ENCODE data around the gene GOLGA2. TPM values are rescaled to one million over a fixed set of nuclear protein-coding genes. Genes with fewer than 3 reads are reported as not detected.

The GOLGA2 gene
- total and polyA plus RNA-seq, 2 of the 4 experiments (the other 2 are of a cell fraction): 118 to 146 TPM

DNA sequence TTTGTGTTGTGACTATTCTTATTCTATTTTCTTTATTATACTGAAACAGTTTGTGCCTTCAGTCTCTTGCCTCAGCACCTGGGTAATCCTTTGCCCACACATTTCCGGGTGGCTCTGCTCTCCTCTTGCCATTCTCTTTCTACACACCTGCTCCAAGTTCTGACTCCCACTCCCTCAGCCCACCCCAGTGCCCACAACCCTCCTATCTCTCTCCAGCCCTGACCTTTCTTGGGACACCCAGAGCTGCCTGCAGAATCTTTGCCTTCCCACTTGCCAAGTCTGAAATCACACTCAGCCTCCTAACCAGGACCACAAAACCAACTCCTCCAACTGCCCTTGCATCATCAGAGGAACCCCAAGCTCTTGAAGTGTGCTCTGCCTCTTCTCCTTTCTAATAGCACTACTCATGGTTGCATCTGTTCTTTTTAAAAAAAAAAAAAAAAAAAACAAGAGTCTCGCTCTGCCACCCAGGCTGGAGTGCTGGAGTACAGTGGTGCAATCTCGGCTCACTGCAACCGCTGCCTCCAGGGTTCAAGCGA, 4.3 kb upstream of the GOLGA2 start:
- CTCF ChIA-PET: no interaction called here
- no peak overlapping the region for H2BK20ac ChIP-seq (ENCODE audit: low read depth, low read length)
- intact Hi-C loops (cut with micrococcal nuclease): no loop called here

More for the DNA sequence above, 4.3 kb upstream of the GOLGA2 start:
- WGBS, 2 experiments (ENCODE audit: extremely low coverage in 2 of 2, insufficient read length in 1 of 2): 86% methylated on average over 1 of the region's 5 CpGs; no CpG with 5 or more reads in 1 of the 2 experiments
- H4K91ac ChIP-seq (ENCODE audit: insufficient read depth, low read depth, low read length): no peak overlapping the region
- H3K27ac ChIP-seq (ENCODE audit: insufficient read depth, low read length): no peak overlapping the region
- no peak overlapping the region for H3K4ac ChIP-seq (ENCODE audit: low read depth, low read length)
- H4K20me1 ChIP-seq (ENCODE audit: insufficient read depth, low read length): no peaks in the 10 kb centered on the region
- H3K23ac ChIP-seq (ENCODE audit: low read depth, low read length): no peak overlapping the region
- H2BK120ac ChIP-seq (ENCODE audit: low read depth, low read length): no peak overlapping the region
- in situ Hi-C loops (cut with MboI; ENCODE audit: low sequenced_read_pairs) (no loop called here), dilution Hi-C loops (cut with HindIII; ENCODE audit: low sequenced_read_pairs, unreplicated experiment) (no loop called here)
- no peak overlapping the region for H2AK5ac ChIP-seq (ENCODE audit: low read depth, low read length)
- H3K27me3 ChIP-seq (ENCODE audit: control insufficient read depth, insufficient read depth, low read length): no peaks in the 10 kb centered on the region
- H3K79me1 ChIP-seq (ENCODE audit: low read depth in 1 of 2, low read length in 2 of 2): peaks cover 18 to 45% of the 10 kb centered on the region in 2 experiments
- no peak overlapping the region for H3K9ac ChIP-seq (ENCODE audit: low read depth, low read length)
- POLR2A ChIA-PET (ENCODE audit: unreplicated experiment): no interaction called here
- no TSS peak for BruUV-seq (replicated peaks)
- no peaks in the 10 kb centered on the region for H3K9me3 ChIP-seq (ENCODE audit: control insufficient read depth, insufficient read depth, low read length)
- no peak overlapping the region for H3K18ac ChIP-seq (ENCODE audit: low read depth, low read length)
- no peak overlapping the region for H4K8ac ChIP-seq (ENCODE audit: low read depth in 2 of 2, low read length in 2 of 2)
- no peak overlapping the region for H2AK9ac ChIP-seq (replicated peaks; ENCODE audit: low read depth, low read length, poor library complexity)
- H2AFZ ChIP-seq (replicated peaks; ENCODE audit: low read length, poor library complexity): no peak overlapping the region
- H2BK5ac ChIP-seq (ENCODE audit: low read depth, low read length, poor library complexity, severe bottlenecking): no peak overlapping the region
- peaks cover 8% of the 10 kb centered on the region for H3K9me1 ChIP-seq (ENCODE audit: insufficient read depth, low read length)
- no peak for DNase-seq
- no peak overlapping the region for H3K56ac ChIP-seq (ENCODE audit: extremely low read depth, insufficient read depth, low read length)
- ATAC-seq (ENCODE audit: low read depth): no peak
- no peak overlapping the region for H3K14ac ChIP-seq (replicated peaks; ENCODE audit: low read depth, low read length)
- no peak overlapping the region for H3K4me2 ChIP-seq (ENCODE audit: low read depth, low read length)
- H4K5ac ChIP-seq (ENCODE audit: low read depth, low read length): no peak overlapping the region
- peaks cover under 1% of the 10 kb centered on the region for H3K36me3 ChIP-seq (ENCODE audit: control insufficient read depth, insufficient read depth, low read length)
- no peak overlapping the region for H3K4me3 ChIP-seq (ENCODE audit: insufficient read depth, low read depth, low read length)
- H3K4me1 ChIP-seq (ENCODE audit: control insufficient read depth, insufficient read depth, low read length): peaks cover 3% of the 10 kb centered on the region; the same call in 1 of the 2 replicates
- no peak overlapping the region for H2BK15ac ChIP-seq (ENCODE audit: low read depth, low read length)
- TF ChIP-seq BHLHE40 (IDR thresholded peaks at IDR 0.05; ENCODE audit: low read depth, low read length) (no peak), FOS (IDR thresholded peaks at IDR 0.05; ENCODE audit: low read depth, low read length) (no peak), CEBPB (IDR thresholded peaks at IDR 0.05; ENCODE audit: low read depth, low read length) (no peak), RFX5 (IDR thresholded peaks at IDR 0.05; ENCODE audit: low read depth, low read length) (no peak), NFE2L2 (IDR thresholded peaks at IDR 0.05; ENCODE audit: low read depth, low read length) (no peak), POLR2A (IDR thresholded peaks at IDR 0.05; ENCODE audit: low read depth, low read length) (no peak), MAFK (IDR thresholded peaks at IDR 0.05; ENCODE audit: low read depth, low read length) (no peak), RAD21 (IDR thresholded peaks at IDR 0.05; ENCODE audit: low read length) (no peak), SMC3 (IDR thresholded peaks at IDR 0.05; ENCODE audit: low read depth, low read length) (no peak), MAZ (IDR thresholded peaks at IDR 0.05; ENCODE audit: borderline replicate concordance, low read depth, low read length) (no peak), CHD1 (IDR thresholded peaks at IDR 0.05; ENCODE audit: low read depth, low read length) (no peak), MXI1 (IDR thresholded peaks at IDR 0.05; ENCODE audit: borderline replicate concordance, low read depth, low read length) (no peak)
- TF ChIP-seq, protein P1, sequence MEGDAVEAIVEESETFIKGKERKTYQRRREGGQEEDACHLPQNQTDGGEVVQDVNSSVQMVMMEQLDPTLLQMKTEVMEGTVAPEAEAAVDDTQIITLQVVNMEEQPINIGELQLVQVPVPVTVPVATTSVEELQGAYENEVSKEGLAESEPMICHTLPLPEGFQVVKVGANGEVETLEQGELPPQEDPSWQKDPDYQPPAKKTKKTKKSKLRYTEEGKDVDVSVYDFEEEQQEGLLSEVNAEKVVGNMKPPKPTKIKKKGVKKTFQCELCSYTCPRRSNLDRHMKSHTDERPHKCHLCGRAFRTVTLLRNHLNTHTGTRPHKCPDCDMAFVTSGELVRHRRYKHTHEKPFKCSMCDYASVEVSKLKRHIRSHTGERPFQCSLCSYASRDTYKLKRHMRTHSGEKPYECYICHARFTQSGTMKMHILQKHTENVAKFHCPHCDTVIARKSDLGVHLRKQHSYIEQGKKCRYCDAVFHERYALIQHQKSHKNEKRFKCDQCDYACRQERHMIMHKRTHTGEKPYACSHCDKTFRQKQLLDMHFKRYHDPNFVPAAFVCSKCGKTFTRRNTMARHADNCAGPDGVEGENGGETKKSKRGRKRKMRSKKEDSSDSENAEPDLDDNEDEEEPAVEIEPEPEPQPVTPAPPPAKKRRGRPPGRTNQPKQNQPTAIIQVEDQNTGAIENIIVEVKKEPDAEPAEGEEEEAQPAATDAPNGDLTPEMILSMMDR (conservative IDR thresholded peaks at IDR 0.05; ENCODE audit: low read depth, low read length): no peak
- TF ChIP-seq, protein P2, sequence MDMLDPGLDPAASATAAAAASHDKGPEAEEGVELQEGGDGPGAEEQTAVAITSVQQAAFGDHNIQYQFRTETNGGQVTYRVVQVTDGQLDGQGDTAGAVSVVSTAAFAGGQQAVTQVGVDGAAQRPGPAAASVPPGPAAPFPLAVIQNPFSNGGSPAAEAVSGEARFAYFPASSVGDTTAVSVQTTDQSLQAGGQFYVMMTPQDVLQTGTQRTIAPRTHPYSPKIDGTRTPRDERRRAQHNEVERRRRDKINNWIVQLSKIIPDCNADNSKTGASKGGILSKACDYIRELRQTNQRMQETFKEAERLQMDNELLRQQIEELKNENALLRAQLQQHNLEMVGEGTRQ (IDR thresholded peaks at IDR 0.05; ENCODE audit: low read depth, low read length): no peak
- TF ChIP-seq, protein P3, sequence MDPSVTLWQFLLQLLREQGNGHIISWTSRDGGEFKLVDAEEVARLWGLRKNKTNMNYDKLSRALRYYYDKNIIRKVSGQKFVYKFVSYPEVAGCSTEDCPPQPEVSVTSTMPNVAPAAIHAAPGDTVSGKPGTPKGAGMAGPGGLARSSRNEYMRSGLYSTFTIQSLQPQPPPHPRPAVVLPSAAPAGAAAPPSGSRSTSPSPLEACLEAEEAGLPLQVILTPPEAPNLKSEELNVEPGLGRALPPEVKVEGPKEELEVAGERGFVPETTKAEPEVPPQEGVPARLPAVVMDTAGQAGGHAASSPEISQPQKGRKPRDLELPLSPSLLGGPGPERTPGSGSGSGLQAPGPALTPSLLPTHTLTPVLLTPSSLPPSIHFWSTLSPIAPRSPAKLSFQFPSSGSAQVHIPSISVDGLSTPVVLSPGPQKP (IDR thresholded peaks at IDR 0.05; ENCODE audit: borderline replicate concordance, low read depth, low read length): no peak
